Stimulated activated CD4-positive, alpha-beta T cell treated with anti-CD3 and anti-CD28 coated beads, Interleukin-15, amount 100 ng/mL, for 48 hours (primary cell): ENCODE measurements around the gene ZCCHC3.

Source experiments
- DNase-seq, 2 donors: peaks; one replicate each; pipeline ENCODE4 v3.0.0-alpha.2; 2020; ENCODE audit warnings: low read depth in 2 of 2

ZCCHC3 gene

DNA sequence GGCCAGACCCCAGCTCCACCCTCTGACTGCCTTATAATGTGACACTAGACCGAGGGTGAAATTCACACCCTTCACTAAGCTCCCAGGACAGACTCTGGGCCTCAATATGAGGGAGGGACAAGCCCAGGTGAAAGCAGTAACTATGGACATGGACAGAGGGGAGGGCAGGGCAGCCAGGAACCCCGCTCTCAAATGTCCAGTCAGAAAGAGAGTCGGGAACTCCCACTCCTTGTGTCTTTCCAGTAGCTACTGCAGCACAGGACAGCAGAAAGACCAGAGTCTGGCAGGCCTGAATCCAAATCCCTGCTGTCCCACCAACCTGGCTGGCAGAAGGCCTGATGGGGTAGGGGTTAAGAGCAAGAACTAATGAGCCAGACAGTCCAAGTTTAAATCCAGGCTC lies 13.2 kb upstream of the ZCCHC3 start:
- no peak for DNase-seq

DNA sequence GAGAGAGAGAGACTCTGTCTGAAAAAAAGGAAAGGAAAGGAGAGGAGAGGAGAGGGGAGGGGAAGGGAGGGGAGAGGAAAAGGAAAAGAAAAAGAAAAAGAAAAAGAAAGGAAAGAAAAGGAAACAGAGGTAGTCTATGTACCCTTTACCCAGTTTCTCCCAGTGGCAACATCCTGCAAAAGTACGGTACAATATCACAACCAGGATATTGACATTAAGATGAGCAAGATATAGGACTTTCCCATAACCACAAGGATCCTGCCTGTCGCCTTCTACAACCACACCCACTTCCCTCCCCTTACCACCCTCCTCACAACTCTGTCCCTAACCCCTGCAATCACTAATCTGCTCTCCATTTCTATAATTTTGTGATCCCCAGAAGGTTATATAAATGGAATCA lies 10.9 kb upstream of the ZCCHC3 start:
- DNase-seq: no peak

DNA sequence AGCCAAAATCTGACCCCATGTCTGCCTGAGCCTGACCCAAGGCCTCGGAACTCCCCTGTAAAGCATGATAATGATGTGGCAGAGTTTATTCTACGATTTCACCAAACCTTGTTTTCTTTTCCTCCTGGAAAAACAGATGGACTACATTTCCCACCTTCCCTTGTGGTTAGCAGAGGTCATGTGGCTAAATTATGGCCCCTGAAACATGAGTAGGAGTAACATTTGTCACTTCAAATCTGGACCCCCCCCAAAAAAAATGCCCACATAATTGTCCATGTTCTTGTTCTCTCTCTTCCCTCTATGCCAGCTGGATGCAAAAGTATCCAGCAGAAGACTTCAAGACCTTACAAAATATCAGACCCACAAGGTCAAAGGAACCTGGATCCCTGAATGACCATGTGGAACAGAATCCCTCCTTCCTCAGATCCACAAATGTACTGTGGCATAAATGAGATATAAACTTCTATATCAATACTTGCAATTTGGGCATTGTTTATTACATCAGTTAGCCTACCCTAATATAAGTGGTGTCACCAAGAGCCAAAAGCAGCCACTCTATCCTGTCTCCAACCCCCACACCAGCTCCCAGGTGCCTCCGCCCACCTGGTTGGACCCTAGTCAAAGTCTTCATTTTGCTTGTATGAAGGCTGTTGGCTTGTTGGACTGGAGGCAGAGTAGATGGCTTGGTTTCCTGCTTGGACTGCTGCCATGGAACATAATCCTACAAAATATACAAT lies 8.2 kb upstream of the ZCCHC3 start:
- no peak for DNase-seq

DNA sequence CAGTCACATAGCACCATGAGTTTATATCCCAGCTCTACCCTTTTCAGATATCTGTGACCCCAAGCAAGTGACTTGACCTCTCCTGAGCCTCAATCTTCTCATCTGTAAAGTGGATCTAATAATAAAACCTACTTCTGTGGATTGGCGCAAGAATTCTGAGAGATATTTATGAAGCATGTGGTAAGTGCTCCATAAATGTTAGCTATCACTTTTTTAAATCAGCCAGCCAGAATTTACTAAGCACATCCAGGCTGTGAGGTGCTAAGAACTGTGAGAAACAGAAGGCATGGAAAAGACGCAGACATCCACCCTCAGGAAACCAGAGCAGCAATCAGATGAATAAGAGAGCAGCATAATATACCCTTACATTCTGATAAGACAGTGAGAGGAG lies 7.7 kb upstream of the ZCCHC3 start:
- no peak for DNase-seq

DNA sequence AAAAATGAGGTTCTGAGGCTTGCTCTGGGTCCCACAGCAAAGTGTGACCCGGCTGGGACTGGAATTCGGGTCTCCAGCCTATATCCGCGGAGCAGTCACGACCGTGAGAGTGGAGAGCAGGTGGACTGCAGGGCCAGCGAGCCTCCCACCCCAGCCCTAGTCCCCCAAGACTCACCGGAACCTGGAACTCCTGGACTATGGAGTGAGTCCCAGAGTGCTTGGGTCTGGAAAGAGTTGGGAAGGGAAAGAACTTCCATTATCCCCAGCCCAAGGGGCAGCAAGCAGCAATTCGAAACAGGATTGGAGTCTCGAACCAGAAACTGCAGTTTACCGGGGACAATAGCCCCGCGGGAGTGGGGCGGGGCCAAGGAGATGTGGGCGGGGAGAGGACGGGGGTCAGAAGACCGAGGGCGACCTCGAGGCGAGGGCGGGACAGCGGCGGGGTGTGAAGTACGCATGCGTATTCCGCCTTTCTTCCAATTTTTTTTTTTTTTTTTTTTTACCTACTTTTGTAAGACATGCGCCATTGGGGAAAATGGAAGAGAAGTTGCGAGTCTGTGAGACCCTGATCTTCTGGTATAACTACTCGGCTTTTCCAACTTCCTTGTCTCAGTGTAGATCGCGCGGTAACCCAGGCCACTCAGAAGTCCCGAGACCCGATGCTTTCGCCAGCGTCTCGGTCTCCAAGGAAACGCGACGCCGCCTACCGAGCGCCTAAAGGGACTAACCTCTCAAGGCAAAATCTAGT lies 7.1 kb upstream of the ZCCHC3 start, which contains the start of gene C20orf96:
Gene C20orf96, minus strand, starts transcription at position 667 of the 748 bp plus-strand sequence. Its CDS starts 140 bp downstream, at position 527.
- peak; percentile 77 to 87 for DNase-seq

DNA sequence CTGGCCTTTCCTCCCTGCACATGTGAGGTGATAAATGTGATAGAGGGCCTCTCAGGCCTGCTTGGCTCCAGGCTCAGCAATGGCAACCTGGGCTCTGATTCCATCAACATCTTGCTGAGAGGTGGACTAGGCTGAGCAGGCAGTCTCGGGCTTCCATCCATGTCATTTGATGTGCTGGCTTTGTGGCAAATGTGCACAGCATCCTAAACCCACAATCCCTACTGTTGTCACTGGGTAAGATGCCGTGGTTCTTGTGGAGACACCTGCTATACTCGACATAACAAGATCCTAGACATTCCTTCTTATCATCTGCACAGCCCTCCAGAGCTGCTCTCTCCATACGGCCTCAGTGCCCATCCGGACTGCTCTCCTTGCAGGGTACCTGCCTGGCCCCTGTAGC lies 2.8 kb upstream of the ZCCHC3 start:
- DNase-seq: no peak

DNA sequence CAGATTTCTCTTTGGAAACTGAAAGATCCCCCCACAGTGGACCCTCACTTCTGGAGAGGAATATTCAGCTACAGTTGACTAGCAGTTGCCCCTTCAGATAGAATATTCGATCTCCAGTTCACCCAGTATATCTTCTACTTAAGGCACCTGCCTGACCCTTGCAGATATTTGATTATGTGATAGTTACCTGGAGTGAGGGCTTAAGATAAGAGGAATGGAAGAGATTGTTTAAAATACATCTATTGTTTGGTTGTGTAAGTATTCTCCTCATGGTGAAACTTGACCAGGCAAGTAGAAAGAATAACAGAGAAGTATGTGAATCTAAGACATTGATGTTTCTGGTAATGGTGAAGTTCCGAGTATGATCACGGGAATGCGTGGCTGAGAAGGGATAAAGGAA lies 1.6 kb upstream of the ZCCHC3 start:
- DNase-seq: no peak

DNA sequence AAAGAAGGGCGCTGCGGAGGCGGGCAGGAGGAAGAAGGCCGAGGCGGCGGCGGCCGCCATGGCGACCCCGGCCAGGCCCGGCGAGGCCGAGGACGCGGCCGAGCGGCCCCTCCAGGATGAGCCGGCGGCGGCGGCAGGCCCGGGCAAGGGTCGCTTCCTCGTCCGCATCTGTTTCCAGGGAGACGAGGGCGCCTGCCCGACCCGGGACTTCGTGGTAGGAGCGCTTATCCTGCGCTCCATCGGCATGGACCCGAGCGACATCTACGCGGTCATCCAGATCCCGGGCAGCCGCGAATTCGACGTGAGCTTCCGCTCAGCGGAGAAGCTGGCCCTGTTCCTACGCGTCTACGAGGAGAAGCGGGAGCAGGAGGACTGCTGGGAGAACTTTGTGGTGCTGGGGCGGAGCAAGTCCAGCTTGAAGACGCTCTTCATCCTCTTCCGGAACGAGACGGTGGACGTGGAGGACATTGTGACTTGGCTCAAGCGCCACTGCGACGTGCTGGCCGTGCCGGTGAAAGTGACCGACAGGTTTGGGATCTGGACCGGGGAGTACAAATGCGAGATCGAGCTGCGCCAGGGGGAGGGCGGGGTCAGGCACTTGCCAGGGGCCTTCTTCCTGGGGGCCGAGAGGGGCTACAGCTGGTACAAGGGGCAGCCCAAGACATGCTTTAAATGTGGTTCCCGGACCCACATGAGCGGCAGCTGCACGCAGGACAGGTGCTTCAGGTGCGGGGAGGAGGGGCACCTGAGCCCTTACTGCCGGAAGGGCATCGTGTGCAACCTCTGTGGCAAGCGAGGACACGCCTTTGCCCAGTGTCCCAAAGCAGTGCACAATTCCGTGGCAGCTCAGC lies 780 bp downstream of the ZCCHC3 start:
- no peak for DNase-seq

DNA sequence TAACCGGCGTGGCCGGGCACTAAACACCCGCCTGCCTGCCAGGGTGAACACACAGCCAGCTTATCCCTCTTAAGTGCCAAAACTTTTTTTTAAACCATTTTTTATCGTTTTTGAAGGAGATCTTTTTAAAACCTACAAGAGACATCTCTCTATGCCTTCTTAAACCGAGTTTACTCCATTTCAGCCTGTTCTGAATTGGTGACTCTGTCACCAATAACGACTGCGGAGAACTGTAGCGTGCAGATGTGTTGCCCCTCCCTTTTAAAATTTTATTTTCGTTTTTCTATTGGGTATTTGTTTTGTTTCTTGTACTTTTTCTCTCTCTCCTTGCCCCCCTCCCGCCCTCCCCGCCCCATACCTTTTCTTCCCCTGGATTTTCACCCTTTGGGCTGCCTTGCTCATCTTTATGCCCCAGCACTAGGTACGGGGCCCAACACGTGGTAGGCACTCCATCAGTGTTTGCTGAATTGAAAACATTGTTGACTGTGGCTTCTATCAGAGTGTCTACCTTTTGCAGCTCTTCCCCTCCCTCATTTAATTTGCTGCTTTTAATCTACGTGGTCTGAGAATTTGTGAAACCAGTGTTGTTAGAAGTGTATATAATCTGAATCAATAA lies 1.5 kb downstream of the ZCCHC3 start:
- no peak for DNase-seq

DNA sequence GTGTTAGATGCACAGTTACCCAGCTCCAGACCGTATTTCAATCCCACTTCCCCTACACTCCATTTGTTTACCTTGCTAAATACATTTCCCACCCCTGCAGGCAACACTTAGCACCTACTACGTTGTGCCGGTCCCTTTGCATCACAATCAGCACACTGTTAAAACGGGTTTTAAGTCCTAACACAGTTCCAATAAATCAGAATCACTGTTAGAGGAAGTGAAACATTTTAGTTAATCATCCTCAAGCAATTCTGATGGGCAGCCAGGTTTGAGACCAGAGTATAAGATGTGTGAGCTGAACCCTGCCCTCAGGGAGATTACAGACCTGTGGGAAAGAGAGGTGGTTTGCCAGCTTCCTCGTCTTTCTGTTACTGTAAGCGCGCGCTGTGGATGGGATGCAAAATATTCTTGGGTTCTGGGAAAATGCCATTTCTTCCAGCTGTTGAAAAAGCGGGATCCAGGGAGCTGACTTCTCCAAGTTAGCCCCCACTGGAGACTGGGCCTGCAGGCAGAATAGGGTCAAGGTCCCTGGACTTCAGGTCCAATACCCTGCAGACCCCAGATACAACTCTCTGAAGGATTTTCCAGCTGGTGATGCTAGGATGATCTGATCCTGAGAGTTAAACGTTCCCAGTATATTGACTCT lies 3.1 kb downstream of the ZCCHC3 start:
- no peak for DNase-seq

DNA sequence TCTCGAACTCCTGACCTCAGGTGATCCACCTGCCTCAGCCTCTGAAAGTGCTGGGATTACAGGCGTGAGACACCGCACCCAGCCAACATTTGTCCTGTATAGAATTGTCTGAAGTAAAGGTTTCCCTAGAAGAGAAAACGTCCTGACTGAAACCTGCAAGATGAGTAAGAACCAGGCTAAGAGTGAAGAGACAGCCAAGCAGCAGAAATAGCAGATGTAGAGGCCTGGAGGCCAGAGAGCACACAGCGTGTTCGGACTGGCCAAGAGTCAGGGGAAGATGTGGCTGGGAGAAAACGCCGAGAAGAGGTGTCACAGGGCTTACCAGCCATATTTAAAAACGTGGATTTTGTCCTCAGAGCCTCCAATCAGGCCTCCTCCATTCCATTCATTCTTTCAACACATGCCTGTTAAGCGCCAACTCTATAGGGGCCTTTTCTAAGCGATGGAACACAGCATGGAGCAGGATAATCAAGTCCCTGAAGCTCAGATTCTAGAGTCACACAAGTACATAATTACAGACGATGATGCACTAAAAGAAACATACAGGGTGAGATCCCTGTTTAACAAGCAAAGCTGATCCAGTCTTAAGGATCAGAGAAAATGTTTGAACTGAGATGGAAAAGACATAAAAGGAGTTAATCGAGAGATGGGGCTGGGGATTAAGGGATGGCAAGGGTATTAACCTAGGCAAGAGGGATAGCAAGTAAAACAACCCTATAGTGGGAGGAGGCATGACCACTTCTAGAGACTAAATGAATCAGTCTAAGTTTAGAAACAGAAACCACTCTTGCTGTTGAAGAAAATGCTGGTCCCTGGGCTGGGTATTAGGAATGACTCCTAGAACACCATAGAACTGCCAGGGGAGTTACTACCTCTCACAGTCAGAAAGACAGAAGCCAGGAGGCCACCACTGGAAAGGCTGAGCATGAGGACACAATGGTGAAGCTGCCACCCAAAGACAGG lies 4.8 kb downstream of the ZCCHC3 start:
- no peak for DNase-seq

DNA sequence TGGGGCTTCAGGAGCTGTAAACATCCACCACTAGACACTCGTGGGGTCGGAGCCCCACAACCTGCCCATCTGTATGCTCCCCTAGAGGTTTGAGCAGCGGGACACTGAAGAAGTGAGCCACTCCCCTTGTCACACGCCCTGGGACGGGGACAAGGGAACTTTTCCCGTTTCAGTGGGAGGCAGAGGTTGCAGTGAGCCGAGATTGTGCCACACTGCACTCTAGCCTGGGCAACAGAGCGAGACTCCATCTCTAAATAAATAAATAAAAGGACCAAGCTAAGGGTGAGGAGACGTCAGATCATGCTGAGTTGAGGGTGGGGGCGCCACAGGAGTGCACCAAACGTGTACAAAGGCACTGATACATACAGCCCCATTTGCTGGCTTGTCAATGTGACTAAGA lies 8.4 kb downstream of the ZCCHC3 start:
- no peak for DNase-seq

DNA sequence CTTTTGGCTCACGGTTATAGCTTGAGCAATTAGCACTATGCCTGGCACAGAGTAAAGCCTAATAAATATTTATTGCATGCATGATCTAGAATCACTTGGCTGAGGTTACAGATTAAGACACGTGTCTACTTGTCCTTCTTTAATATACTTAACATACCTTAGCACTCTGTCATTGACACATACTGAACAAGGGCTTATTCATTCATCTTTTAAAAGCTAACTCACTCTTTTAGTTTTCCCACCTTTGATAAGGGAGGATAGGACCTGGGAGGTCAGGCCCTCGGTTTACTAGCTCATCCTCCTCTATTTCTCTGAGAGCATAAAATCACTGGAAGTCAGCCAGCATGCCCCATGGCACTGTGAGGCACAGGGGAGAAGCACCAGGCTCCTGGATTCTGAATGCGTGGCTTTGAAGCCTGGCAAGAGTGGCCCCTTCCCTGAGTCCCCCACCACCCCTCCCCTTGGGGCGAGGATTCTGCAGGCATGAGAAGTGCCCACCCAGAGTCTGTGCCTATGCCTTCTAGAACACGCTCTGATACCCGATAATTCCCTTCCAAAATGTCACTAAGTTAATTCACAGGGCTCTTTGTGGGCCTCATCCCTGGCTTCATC lies 11.2 kb downstream of the ZCCHC3 start:
- DNase-seq: no peak

DNA sequence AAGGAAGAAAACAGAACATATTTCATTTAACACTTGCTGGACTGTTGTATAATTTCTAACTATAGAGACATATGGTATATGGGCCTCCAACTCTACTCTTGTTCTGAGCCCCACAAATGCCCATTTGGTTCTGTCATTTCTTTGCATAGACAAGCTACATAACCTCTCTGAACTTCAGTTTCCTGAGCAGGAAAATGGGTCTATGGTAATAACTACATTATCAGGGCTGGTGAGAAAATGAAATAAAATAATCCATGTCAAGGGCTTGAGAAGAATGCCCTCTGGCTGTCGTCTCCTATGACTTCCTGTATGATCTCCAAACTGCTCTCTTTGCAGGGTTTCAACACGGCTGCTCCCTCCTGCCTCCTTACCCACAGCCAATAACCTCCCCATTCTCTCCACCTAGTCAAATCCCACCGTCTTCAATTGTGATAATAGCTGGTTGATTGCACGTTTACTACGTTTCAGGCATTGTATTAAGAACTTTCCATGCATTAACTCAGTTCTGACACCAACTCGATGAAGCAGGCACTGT lies 12.0 kb downstream of the ZCCHC3 start:
- no peak for DNase-seq

DNA sequence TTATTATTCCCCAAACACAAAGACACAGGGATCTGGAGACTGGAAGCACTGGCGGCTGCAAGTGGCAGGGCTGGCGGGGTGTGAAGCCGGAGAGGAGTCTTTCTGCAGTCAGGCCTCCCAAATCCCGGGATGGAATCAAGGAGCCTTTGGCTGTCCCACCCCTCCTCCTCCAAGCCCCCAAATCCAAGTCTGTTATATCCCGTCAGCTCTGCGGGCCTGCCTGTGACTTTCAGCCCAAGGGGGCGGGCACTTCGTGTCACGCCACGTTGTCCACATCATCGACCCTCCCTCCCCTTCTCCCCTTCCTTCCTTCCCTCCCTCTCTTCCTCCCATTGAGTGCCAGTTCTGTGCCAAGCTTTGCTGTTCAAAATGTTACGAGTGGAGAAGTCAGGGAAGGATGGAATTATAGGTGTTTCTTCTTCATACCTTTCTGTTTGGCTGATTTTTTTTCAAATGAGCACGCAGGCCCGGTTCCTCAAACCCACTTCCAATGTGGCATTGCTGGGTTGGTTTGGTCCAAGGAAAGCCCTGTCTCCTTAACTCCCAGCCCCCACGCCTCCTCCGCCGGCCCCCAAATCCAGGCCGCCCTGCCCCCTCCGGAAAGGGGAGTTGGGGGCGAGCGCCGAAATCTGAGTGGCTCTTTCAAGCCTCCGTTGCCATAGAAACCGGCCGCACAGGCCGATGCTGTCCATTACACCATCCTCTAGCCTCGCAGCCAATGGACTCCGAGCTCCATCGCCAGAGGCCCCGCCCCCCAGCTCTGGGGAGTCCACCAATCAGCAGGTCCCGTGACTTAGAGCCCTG lies 12.7 kb downstream of the ZCCHC3 start:
- peak; percentile 86 to 87 for DNase-seq

DNA sequence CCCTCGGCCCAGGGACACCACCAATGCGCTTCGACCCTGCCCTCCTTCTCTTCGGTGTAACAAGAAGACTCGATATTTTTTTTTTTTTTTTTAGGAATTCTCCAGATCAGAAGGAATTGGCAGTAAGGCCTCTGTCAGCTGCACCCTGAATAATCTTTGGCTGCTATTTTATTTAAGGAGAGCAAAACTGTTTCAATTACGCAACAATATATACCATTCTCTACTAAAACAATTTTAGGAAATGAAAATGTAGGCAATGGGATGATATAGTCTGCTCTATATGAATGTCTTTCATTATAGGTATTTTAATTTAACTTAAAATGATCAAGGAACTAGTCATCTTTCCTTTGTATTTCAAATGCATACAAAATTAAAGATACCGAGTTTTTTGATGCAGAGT lies 13.3 kb downstream of the ZCCHC3 start:
- no peak for DNase-seq

DNA sequence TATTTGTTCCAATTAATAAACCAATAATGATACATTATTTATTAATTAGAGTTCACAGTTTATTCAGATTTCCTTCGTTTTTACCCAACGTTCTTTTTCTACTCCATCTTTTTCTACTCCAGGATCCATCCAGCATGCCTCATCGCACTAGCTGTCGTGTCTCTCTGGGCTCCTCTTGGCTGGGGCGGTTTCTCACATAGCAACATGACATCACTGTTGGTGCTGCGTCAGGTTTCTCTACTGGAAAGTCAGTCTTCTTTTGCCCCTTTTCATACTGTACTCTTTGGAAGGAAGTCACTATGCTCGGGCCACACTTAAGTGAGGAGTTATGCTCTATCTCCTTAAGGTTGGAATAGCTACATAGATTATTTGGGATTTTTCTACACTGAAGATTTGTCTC lies 14.2 kb downstream of the ZCCHC3 start:
- no peak for DNase-seq

DNA sequence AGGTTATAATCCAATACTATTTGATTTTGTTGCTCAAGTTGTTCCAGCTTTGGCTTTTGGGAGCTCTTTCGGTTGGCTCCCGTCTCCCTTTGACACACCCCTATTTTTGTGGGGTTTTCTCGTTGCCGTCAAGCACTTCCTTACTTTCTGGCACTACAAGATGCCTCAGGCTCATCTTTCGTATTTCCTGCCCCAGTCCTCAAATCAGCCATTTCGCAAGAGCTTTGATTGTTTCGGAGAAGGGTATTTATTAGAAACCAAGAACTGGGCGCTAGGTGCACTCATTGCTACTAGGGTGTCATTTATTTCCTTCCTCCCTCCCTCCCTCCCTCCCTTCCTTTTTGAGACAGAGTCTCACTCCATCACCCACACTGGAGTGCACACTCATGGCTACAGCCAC lies 14.7 kb downstream of the ZCCHC3 start:
- no peak for DNase-seq

DNA sequence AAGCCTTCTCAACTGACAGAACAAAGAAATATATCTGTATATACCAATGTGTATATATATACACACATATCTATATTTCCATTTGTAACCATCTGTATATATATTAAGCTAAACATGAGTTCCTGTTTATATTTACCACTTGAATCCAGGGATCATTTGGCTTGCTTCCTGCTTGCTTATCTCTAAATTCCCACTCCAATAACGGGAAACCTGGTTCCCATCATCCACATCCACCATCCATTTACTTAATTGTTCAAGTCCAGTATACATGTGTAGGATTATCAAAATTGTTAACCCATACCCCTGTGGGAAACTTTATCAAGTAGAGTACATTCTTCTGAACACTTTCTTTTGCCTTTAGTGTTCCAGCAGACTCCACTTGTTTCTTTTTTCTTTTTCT lies 15.5 kb downstream of the ZCCHC3 start:
- DNase-seq: no peak
